Measurements from ENCODE around the gene BFSP2.
"Not testable (repeated sequence)": the region's sequence is repeated elsewhere in the genome, so short reads cannot be mapped to it uniquely, and the experiment has no call there.

Gene BFSP2

GRCh38 chr3:133487920-133488540 lies 88.2 kb downstream of the BFSP2 start:
- DNase-seq, result peak; percentile 66

GRCh38 chr3:133488785-133489367 lies 89.0 kb downstream of the BFSP2 start:
- no peak for DNase-seq

GRCh38 chr3:133489466-133490085 lies 89.7 kb downstream of the BFSP2 start:
- DNase-seq, result no peak

GRCh38 chr3:133490468-133491351 lies 90.9 kb downstream of the BFSP2 start:
- DNase-seq, result peak; percentile 55

- DNase-seq, result no peak
These were observed 91.7 kb downstream of the BFSP2 start for GRCh38 chr3:133491481-133492059.

- no peak for DNase-seq
These were observed 92.4 kb downstream of the BFSP2 start for GRCh38 chr3:133492159-133492741.

GRCh38 chr3:133494469-133494868 lies 94.6 kb downstream of the BFSP2 start:
- DNase-seq, result no peak

- not testable (repeated sequence) for DNase-seq
These were observed 102.7 kb downstream of the BFSP2 start for GRCh38 chr3:133502542-133502941.

- no peak for DNase-seq
These were observed 103.6 kb downstream of the BFSP2 start for GRCh38 chr3:133503409-133503808.

GRCh38 chr3:133504736-133505135 lies 104.9 kb downstream of the BFSP2 start:
- no peak for DNase-seq

GRCh38 chr3:133505813-133506212 lies 106.0 kb downstream of the BFSP2 start:
- no peak for DNase-seq

GRCh38 chr3:133506215-133506901 lies 106.5 kb downstream of the BFSP2 start:
- DNase-seq, result peak; percentile 72

GRCh38 chr3:133509488-133509887 lies 109.6 kb downstream of the BFSP2 start:
- no peak for DNase-seq

GRCh38 chr3:133512416-133513089 lies 112.7 kb downstream of the BFSP2 start:
- no peak for DNase-seq

GRCh38 chr3:133514418-133514817 lies 114.6 kb downstream of the BFSP2 start:
- DNase-seq, result no peak

- DNase-seq, result no peak
These were observed 115.3 kb downstream of the BFSP2 start for GRCh38 chr3:133515127-133515526.

GRCh38 chr3:133520286-133520685 lies 120.4 kb downstream of the BFSP2 start:
- no peak for DNase-seq

- not testable (repeated sequence) for DNase-seq
These were observed 121.1 kb downstream of the BFSP2 start for GRCh38 chr3:133520938-133521337.

- no peak for DNase-seq
These were observed 122.1 kb downstream of the BFSP2 start for GRCh38 chr3:133521946-133522345.

GRCh38 chr3:133523758-133524157 lies 123.9 kb downstream of the BFSP2 start:
- not testable (repeated sequence) for DNase-seq

Data from CD4-positive, alpha-beta T cell treated with Interleukin-4 for 4 hours (primary cell).